GM19025 (cell line): ENCODE results near the gene PTPRD.

Experiments used
- ATAC-seq: cut with Tn5 transposase; IDR thresholded peaks from one replicate; pipeline ENCODE4 v1.9.1; 2021; ENCODE audit warnings: mild to moderate bottlenecking, low read depth, moderate library complexity; ENCODE audit not compliant: unreplicated experiment

The PTPRD gene

DNA sequence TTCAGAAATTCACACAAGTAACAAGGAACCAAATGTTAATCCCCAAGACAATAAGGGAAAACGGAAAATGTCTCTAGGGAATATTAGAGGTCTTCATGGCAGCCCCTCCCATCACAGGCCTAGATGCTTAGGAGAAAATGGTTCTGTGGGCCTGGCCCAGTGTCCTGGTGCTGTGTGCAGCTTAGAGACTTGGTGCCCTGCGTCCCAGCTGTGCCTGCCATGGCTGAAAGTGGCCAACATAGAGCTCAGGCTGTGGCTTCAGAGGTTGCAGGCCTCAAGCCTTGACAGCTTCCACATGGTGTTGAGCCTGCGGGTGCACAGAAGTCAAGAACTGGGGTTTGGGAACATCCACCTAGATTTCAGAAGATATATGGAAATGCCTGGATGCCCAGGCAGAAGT is 942.3 kb downstream of the PTPRD start:
- ATAC-seq: no peak

DNA sequence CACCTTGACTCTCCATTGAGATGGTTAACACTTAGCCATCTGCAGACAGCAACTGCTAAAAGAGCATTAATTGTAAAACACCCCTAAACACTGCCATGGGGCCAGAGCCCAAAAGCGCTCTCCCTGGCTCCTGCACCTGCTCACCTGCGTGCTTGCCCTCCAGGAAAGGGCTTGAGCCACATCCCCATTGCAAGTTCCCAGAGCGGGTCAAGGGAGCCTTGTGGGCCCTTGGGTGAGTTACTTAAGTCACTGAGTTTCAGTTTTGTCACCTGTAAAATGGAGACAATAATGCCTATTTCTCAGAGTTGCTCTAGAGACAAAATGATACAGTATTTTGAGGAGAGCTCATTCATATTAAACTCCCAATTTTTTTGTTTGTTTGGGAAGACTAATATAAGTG is 967.8 kb downstream of the PTPRD start:
- no peak for ATAC-seq

DNA sequence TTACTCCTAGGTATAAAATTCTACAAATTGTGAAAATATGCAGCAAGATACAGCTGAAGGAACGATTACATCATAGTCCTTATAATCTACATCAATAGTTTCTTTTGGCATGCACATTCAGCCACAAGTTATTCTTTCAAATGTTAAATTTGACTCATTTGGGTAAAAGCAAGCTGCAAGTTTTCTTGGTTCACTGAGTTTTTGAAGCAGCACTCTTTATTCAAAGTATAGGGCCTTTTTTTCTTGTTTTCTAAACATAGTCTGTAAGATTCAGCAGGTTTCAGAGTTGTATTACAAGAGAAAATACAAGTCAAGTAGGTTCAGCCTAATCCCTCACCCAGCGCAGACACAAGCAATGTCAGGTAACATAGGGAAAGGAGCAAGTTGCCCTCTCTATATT is 981.5 kb downstream of the PTPRD start:
- ATAC-seq: peak; percentile 59

DNA sequence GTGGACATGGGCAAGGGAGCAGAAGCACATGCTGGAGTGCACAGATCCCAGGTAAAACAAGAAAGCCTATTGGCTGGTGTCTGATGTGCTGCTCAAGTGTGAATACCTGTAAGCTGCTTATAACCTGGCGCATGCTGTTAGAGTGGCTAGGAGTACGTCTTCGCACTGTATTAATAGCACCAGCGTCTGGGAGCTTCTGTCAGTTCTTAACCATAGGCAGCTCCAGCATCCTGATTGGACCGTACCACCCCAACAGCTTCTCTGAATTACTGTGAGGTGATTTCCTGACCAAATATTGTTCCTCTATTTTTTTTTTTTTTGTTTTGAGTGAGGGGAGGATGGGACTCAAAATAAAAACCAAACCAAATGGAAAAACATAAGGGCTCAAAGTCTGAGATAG is 987.6 kb downstream of the PTPRD start:
- no peak for ATAC-seq

DNA sequence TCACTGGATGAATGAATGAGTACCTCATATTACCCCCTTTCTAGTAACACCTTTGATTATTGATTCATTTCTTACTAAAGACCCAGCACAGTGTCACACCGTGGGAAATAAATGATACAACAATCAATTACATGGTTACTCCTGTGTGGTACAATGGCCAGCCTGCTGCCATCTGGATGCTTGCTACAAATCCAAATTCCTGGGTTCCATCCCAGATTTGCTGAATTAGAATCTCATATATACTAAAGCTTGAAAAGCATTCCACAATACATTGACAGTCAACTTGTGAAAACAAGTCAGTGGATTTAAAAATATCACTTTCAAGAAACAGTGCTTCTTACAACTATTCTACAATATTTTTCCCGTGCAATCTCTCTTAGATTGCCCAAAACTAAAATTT is 989.3 kb downstream of the PTPRD start:
- no peak for ATAC-seq

DNA sequence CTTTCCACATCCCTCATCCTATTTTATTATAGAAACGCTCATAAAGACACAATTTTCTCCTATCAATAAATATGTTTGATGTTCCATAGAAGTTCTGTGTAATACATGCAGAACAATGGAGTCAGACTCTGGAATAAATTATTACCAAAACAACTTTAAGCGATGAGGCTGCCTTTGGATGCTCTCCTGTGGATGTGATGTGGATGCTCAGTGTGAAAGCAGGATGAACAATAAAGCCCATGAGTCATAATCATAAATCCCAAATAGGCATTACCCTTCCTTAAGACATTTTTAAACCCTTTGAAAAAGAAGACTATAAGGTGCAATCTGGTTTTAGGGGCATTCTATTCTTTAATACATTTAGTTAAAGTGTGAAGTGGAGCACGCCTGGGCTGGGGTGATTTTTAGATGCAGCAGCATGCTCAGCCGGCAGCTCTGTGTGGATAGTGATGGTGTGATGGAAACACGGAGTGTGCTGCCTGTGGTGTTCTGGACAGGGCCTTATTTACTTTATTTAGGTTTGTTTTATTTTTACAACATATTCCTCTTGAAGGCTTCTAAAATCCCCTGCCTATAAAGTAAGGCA is 991.4 kb downstream of the PTPRD start:
- no peak for ATAC-seq

DNA sequence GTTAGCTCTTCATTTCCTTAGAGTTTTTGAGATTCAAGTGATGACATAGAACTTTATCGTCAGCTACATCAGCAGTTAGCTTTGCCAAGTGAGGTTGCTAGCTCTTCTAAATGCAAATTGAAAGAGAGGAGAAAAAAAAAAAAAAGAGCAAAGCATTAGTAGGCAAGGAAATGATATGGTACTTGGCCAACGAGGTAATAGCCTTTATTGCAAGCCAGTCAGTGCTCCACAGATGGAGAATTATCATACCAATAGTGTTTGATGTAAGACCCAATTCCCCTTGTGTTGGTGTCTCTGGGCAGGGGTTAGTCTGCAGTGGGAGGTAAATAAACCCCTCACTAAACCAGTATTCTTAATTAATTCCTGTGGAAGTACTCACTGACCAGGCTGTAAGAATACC is 992.1 kb downstream of the PTPRD start:
- ATAC-seq: no peak

DNA sequence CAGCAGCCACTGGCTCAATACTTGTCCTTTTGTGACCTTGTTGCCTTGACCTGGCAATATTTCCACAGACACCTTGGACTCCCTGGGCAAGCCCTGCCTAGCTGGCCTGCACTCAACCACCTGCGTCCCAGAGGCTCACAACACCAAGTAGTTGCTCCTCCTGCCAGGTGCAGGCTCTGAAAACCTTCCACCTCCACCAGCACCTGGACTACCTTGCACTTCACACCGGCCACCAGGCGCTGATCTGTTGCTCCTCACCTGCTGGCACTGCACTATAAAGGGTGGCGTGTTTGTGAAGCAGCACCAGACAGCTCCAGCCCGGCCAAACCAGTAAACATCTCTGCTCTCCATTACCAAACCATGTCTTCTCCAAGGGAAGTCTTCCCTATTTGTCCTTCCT is 997.7 kb downstream of the PTPRD start:
- ATAC-seq: no peak

DNA sequence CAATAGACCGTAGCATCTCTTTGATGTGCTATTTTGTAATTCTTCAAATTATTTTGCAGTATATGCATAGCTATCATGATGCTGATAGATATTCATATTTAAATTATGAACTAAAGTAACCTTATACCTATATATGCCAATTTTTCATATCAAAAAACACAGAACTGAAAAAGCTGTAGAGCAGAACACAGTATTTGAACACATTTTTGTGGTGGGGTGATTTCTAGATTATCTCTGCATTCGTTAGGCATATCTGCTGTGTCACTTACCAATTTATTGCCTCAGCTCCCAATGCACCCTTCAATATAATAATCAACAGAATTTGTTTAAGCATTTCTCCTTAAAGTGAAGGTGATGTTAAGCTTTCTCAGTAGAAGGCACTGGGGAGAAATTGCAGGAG is 998.2 kb downstream of the PTPRD start:
- ATAC-seq: no peak

DNA sequence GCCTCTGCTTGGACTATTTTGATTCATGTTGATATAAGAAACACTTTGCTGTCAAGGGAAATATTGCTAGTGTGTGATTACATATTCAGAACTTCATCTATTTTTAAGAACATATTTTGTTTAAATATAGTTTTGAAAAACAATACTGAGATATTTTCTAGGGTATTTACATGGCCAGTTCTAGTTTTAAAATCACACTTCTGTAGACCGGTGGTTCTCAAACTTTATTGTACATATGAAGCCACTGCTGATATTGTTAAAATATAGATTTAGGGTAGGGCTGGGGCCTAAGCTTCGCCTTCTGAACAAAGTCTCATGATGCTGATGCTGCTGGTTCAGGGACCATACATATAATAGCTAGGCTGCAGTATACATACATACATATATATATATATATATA is 1000.0 kb downstream of the PTPRD start:
- peak; percentile 39 for ATAC-seq

DNA sequence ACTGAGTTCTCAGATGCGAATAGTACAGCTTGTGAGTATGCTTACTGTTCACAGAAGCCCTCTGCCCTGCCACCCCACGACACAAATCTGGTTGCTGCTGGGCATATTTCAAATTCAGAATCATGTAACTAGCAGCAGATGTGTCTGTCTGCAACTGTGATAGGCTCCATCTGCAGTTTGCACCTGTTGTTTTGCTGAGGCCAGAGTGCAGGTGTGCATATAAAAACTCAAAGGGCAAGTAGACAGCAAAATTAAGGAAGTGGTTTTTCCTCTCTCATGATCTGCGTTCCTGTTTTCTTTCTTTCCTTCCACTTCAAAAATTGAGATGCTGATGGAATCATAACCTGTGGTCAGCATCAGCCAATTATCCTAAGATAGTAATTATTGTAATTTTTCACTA is 1000.5 kb downstream of the PTPRD start:
- ATAC-seq: peak; percentile 71

DNA sequence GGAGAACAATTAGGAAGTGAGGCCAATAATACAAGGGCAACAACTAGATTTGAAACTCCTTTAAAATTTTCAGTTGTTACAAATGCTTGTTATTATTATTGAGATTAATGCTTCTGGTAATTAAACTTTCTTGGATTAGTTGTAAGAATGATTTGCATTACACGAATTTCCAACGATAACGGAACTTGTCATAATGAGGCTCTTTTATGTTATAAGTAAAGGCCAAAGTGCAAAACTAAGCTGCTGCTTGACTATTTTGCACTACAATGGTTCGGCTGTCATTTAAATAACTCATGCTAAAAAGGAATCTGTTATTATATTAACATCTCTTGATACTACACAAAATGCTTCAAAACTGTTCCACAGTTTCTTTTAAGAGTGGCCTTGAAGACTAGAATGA is 1007.1 kb downstream of the PTPRD start:
- no peak for ATAC-seq

DNA sequence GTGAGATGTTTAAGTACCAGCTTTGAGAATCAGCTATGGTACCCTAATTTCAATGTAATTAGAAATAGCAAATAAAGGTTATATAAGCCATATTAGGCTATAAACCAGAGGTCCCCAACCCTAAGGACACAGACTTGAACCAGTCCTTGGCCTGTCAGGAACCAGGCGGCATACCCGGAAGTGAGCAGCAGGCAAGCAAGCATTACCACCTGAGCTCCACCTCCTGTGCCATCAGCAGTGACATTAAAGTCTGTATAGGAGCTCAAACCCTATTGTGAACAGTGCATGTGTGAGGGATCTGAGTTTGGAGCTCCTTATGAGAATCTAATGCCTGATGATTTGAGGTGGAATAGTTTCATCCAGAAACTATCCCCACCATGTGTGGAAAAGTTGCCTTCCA is 1009.5 kb downstream of the PTPRD start:
- no peak for ATAC-seq

DNA sequence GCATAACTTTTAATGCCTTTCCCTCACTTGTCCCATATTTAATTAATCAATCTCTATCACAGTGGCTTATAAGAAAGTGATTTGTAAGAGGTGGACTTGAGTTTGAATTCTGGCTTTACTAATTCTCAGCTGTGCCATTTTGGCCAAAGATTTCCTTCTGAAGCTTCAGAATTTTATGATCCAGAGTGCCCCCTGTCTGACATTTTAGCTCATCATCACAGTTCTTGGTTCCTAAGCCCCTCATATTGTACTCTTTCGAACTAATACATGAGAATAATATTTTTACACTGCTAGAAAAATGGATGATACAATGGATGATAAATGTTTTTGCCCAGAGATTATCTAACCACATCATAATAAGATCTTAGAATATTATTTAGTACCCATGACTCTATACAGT is 1014.1 kb downstream of the PTPRD start:
- ATAC-seq: no peak

DNA sequence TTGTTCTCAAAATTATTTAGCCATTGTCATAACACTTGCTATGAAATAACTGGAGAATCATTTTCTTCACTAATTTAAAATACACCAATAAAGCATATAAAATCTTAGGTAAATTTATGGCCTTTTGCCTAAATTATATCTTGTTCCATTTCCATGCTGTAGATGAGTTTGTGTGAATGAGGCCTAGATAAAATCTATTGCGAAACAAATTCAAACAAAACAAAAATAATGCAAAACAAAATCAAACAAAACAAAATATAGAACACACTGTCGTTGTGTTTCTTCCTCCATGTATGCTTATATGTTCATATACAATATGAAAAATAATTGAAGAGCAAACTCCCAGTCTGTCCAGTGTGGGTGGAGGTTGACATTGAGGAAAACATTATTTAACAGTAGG is 1020.7 kb downstream of the PTPRD start:
- no peak for ATAC-seq

DNA sequence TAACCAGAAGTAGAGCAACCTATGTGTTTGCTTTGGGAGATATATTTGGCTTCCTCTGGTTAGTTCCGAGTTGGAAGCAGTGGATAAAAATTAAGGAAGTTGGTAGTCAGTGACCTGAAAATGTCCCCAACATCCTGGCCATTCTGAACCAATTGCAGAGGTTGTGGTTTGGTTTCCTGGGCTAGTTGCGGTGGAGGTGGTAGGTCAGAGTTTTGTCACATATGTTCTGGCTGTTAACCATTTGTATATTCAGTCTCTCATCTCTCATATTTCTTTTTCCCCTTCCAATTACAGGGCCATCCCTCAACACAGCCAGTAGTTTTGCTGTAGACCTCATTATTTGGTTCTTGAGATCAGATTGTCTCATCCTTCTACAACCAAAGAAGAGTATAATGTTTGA is 1026.9 kb downstream of the PTPRD start:
- ATAC-seq: peak; percentile 53

DNA sequence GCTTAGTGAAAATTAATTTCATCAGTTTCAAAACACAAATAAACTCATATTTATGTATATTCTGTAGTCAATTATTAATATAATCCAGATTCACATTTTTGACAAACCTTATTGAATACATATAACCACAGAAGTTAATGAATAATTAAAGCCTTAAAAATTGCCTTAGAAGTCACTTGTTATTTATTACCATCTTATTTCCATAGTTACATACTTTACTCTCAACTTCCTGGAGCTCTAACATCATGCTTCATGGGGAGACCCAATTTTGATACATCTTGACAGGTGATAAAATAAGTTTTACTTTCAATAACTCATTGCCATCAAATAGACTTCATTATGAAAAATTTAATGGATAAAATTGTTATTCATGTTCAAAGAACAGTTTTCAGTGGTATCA is 1038.7 kb downstream of the PTPRD start:
- ATAC-seq: no peak

DNA sequence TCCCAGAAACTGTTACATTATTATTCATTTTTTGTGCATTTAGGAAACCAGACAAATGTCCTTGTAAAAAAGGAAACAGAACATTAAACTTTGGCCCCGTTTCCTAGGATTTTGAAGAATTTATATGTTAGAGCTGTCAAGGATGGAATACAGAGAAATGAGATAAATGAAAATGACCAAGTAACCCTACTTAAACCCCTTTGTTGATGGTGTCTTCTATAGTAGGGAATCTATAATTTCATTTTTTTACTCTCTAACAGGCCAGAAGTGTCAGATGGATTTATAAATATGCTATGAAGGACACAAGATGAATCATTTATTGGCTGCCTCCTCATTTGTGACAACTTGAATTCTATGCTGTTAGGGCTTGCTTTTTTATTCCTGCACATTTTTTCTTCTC is 1047.1 kb downstream of the PTPRD start:
- ATAC-seq: no peak

DNA sequence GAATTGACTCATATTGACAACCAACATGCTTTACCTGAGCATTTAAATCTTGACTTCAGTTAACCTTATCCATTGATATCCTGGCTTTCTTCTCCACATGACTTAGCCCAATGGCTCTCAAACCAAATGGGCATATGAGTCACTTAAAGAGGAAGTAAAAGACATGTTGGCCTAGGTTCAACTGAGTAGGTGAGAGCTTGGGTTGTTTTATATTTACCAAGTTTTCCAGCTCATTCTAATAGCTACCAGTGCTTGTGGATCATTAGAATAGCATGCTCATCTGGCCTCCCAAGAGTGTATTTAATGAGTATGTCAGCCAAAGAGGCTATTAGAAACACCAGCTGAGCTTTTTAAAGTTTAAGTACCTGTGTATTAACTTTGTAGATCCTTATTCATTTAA is 1049.0 kb downstream of the PTPRD start:
- no peak for ATAC-seq

DNA sequence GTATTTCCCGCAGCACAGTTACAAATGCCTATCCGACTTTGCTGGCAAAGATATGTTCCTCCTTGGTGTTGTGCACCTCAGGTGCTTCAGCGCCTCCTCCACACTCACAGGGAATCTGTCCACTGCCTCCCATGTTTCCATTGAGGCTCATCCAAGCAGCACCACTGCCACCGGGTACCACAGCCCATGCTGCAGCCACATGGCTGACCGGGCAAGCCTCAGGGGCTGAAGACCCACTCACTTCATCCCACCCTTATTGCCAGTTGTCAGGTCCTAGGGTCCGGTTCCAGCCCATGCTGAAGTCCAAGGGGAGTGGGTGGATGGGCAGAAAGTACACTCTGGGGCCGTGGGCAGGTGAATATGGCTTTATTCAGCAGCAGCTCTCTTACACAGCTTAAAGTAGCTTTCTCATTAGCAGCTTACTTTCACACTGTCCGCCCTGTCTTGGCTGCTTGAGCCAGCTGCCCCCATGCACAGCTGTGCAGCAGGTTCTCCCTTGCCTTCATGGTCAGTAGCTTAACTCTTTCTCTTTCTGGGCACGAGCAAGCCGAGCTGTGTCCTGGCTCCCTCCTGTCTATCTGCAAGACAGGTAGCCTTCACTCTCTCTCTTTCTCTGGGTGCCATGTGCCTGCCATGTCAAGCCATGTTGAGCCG is 1052.3 kb downstream of the PTPRD start:
- no peak for ATAC-seq

DNA sequence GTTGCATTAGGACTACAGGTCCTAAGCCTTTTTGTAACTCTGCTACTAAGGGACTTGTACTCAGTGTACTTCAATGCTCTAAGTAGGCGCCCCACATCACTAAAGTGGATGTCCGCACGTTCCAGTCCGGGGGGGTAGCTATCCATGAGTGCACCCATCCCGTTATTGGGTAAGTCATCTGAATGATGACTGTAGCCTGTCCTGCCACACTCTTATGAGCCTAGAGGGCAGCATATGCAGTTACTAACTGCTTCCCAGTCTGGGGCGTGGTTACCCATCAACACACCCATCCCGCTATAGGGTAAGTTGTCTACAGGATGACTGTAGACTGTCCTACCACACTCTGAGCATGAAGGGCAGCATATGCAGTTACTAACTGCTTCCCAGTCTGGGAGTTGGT is 1053.9 kb downstream of the PTPRD start:
- no peak for ATAC-seq

DNA sequence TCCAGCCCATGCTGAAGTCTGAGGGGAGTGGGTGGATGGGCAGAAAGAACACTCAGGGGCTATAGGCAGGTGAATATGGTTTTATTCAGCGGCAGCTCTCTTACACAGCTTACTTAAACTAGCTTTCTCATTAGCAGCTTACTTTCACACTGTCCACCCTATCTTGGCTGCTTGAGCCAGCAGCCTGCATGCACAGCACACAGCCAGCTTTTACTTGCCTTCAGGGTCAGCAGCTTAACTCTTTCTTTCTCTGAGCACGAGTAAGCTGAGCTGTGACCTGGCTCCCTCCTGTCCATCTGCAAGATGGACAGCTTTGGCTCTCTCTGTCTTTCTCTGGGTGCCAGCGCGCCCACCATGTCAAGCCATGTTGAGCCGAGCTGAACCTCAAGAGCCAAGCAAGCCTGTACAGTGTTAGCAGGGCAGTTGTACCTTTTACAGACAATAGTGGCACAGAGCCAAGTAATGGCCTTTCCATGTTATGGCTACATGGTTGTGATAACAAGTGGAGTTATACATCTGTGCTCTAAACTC is 1054.9 kb downstream of the PTPRD start:
- no peak for ATAC-seq
